Panc1 (cell line): Measurements from ENCODE around the gene GPR84. TPM values are rescaled to one million over a fixed set of nuclear protein-coding genes. Genes with fewer than 3 reads are reported as not detected.

Experiments
- ATAC-seq: fragments of 200-7000 bp; cut with Tn5 transposase; 2 replicates; pipeline ENCODE4 v1.9.1; 2020; ENCODE audit warnings: mild to moderate bottlenecking, moderate library complexity
- BruUV-seq: library from RNA; stranded (reverse); fragments of 400-500 nt; replicated peaks from 2 replicates; lab custom pipeline; 2021; lab: Mats Ljungman, UMichigan
- CTCF ChIA-PET: fragments of 300-600 bp; sonication (Branson Sonifier 250); formaldehyde crosslinking; loops from one replicate; lab custom pipeline; 2022; ENCODE audit warnings: antibody characterized with exemption; lab: Charles Lee
- POLR2A ChIA-PET: fragments of 300-600 bp; sonication (Branson Sonifier 250); formaldehyde crosslinking; loops from one replicate; lab custom pipeline; 2022; ENCODE audit warnings: antibody characterized with exemption; lab: Charles Lee
- DNase-seq: peaks from one replicate; pipeline ENCODE4 v3.0.0-alpha.2; 2010; ENCODE audit warnings: low read depth, low spot score
- H3K27ac ChIP-seq: 2 replicates; pipeline ENCODE4 v1.5.1; 2011; ENCODE audit warnings: mild to moderate bottlenecking, low read length, inconsistent platforms
- H3K27me3 ChIP-seq: fragments of 200-500 bp; sonication (Bioruptor generic); 2 replicates; pipeline ENCODE4 v1.6.0; 2014; ENCODE audit warnings: low read length, inconsistent platforms; ENCODE audit not compliant: control insufficient read depth, insufficient read depth
- H3K36me3 ChIP-seq: fragments of 200-500 bp; sonication (Bioruptor generic); 2 replicates; pipeline ENCODE4 v1.5.1; 2014; ENCODE audit warnings: inconsistent platforms, mild to moderate bottlenecking, low read length, moderate library complexity; ENCODE audit not compliant: control insufficient read depth, insufficient read depth
- H3K4me1 ChIP-seq: 2 replicates; pipeline ENCODE4 v1.5.1; 2011; ENCODE audit warnings: inconsistent platforms, mild to moderate bottlenecking, low read length, moderate library complexity; ENCODE audit not compliant: control insufficient read depth, insufficient read depth
- H3K4me3 ChIP-seq, 2 experiments: 2 replicates each; pipeline ENCODE4 v1.5.1; 2011 to 2012; ENCODE audit warnings: low read depth in 2 of 2, low read length in 2 of 2, mild to moderate bottlenecking in 2 of 2, inconsistent platforms in 1 of 2, moderate library complexity in 1 of 2
- H3K9me3 ChIP-seq: fragments of 200-500 bp; sonication (Bioruptor generic); 2 replicates; pipeline ENCODE4 v1.5.1; 2014; ENCODE audit warnings: low read depth, mild to moderate bottlenecking, inconsistent platforms, low read length, moderate library complexity; ENCODE audit not compliant: control insufficient read depth, insufficient read depth
- CTCF ChIP-seq: fragments of 450-650 bp; IDR thresholded peaks from 2 replicates; pipeline ENCODE4 v1.5.1; 2017; ENCODE audit warnings: mild to moderate bottlenecking
- POLR2AphosphoS5 ChIP-seq: IDR thresholded peaks from 2 replicates; pipeline ENCODE4 v1.6.1; 2012; ENCODE audit warnings: mild to moderate bottlenecking, low read depth, low read length, moderate library complexity
- REST ChIP-seq, 2 experiments: IDR thresholded peaks; 2 replicates each; pipeline ENCODE4 v1.6.1; 2011 to 2012; ENCODE audit warnings: low read depth in 2 of 2, control low read depth in 1 of 2, low read length in 1 of 2, mild to moderate bottlenecking in 1 of 2, moderate library complexity in 1 of 2; ENCODE audit not compliant: insufficient read depth in 1 of 2
- SIN3A ChIP-seq: IDR thresholded peaks from 2 replicates; pipeline ENCODE4 v1.6.1; 2012; ENCODE audit warnings: low read depth, mild to moderate bottlenecking, low read length, moderate library complexity, borderline replicate concordance; ENCODE audit not compliant: insufficient read depth
- TCF7L2 ChIP-seq: IDR thresholded peaks from 2 replicates; pipeline ENCODE4 v1.6.1; 2011; ENCODE audit warnings: mild to moderate bottlenecking, low read depth, low read length, inconsistent platforms
- in situ Hi-C: cut with HindIII; loops from 2 replicates; pipeline ENCODE4 v1.10.0; 2016; ENCODE audit warnings: low sequenced_read_pairs, low pct_unique_long_range_greater_than_20kb
- intact Hi-C: fragments of 100-400 bp; cut with micrococcal nuclease; formaldehyde crosslinking; loops from one replicate; pipeline ENCODE4 v1.10.0; 2022; ENCODE audit not compliant: unreplicated experiment
- total RNA-seq: library from RNA; stranded (reverse); gene quantifications from one replicate; pipeline ENCODE4 v1.2.1, GENCODE V29; 2021; ENCODE audit not compliant: unreplicated experiment

GPR84 gene
- total RNA-seq, 1 experiment from 2014 or later = not detected

GRCh38 chr12:54358945-54359761 lies 5.1 kb downstream of the GPR84 start:
- TF ChIP-seq SIN3A (peak; percentile 81; the same call in 1 of the 2 replicates), POLR2AphosphoS5 (peak; percentile 55; the same call in 1 of the 2 replicates), CTCF (no peak), TCF7L2 (0 out of 2 replicates have a peak, but pooled peaks have one; percentile 33), REST (IDR thresholded peaks at IDR 0.05; ENCODE audit: insufficient read depth in 1 of 2, low read depth in 2 of 2, low read length in 1 of 2) (no peak)
- intact Hi-C loops (no loop called here), in situ Hi-C loops (no loop called here)
- Histone ChIP-seq H3K4me1 (peaks cover 32% of the 10 kb centered on the region), H3K9me3 (no peaks in the 10 kb centered on the region), H3K36me3 (no peaks in the 10 kb centered on the region), H3K27me3 (no peaks in the 10 kb centered on the region), H3K4me3 (peak overlapping the region; percentile 75 to 85), H3K27ac (peak overlapping the region; percentile 99)
- peak; percentile 96 for ATAC-seq
- BruUV-seq = TSS peak; percentile 90
- peak; percentile 98 for DNase-seq
- ChIA-PET POLR2A (no interaction called here), CTCF (interaction anchor here (0.6 to 1.3 kb wide), 6 partner anchors 9 to 144 kb away, joined by 3 to 8 read pairs (median 3); partner anchors contain the start of gene COPZ1)

- in situ Hi-C loops (no loop called here), intact Hi-C loops (no loop called here)
- POLR2A ChIA-PET = no interaction called here
- Histone ChIP-seq H3K27ac (peak overlapping the region; percentile 99), H3K36me3 (no peaks in the 10 kb centered on the region), H3K9me3 (no peaks in the 10 kb centered on the region), H3K4me1 (peaks cover 34% of the 10 kb centered on the region), H3K4me3 (peak overlapping the region; percentile 75 to 85), H3K27me3 (no peaks in the 10 kb centered on the region)
- BruUV-seq = TSS peak; percentile 96
- TF ChIP-seq CTCF = no peak
- no peak for TF ChIP-seq SIN3A
- no peak for TF ChIP-seq TCF7L2
- no peak for TF ChIP-seq REST (IDR thresholded peaks at IDR 0.05; ENCODE audit: insufficient read depth in 1 of 2, low read depth in 2 of 2, low read length in 1 of 2)
- no peak for TF ChIP-seq POLR2AphosphoS5
- CTCF ChIA-PET = interaction anchor here (0.5 to 2.0 kb wide), 6 partner anchors 21 to 152 kb away, joined by 3 to 6 read pairs (median 3); partner anchors contain the start of gene COPZ1
- DNase-seq = no peak
- ATAC-seq = 0 out of 2 replicates have a peak, but pooled peaks have one; percentile 0
These were observed 5.9 kb downstream of the GPR84 start for GRCh38 chr12:54358191-54358944.
